ENCODE data around the gene CNDP2.
"Not testable (repeated sequence)": the region's sequence is repeated elsewhere in the genome, so short reads cannot be mapped to it uniquely, and the experiment has no call there.

Gene CNDP2

GRCh38 chr18:74534981-74535649 is 39.0 kb downstream of the CNDP2 start:
- DNase-seq (ENCODE audit: low read depth in 2 of 2): no peak

- DNase-seq (ENCODE audit: low read depth in 2 of 2): no peak
Observed at GRCh38 chr18:74539289-74539688, 43.1 kb downstream of the CNDP2 start.

- no peak for DNase-seq (ENCODE audit: low read depth in 2 of 2)
Observed at GRCh38 chr18:74540652-74541421, 44.7 kb downstream of the CNDP2 start.

GRCh38 chr18:74541703-74542555 is 45.8 kb downstream of the CNDP2 start:
- no peak for DNase-seq (ENCODE audit: low read depth in 2 of 2)

- no peak for DNase-seq (ENCODE audit: low read depth in 2 of 2)
Observed at GRCh38 chr18:74544898-74545297, 48.7 kb downstream of the CNDP2 start.

GRCh38 chr18:74546007-74546406 is 49.8 kb downstream of the CNDP2 start:
- DNase-seq (ENCODE audit: low read depth in 2 of 2): no peak

- no peak for DNase-seq (ENCODE audit: low read depth in 2 of 2)
Observed at GRCh38 chr18:74546751-74547530, 50.8 kb downstream of the CNDP2 start.

GRCh38 chr18:74547860-74548259 is 51.7 kb downstream of the CNDP2 start:
- no peak for DNase-seq (ENCODE audit: low read depth in 2 of 2)

GRCh38 chr18:74549591-74550104 is 53.5 kb downstream of the CNDP2 start:
- DNase-seq (ENCODE audit: low read depth in 2 of 2): no peak

GRCh38 chr18:74550886-74551285 is 54.7 kb downstream of the CNDP2 start:
- DNase-seq (ENCODE audit: low read depth in 2 of 2): no peak

- no peak for DNase-seq (ENCODE audit: low read depth in 2 of 2)
Observed at GRCh38 chr18:74551452-74551851, 55.3 kb downstream of the CNDP2 start.

GRCh38 chr18:74551936-74552555 is 55.9 kb downstream of the CNDP2 start:
- peak; percentile 50 to 55 for DNase-seq (ENCODE audit: low read depth in 2 of 2)

- DNase-seq (ENCODE audit: low read depth in 2 of 2): no peak
Observed at GRCh38 chr18:74556126-74556525, 60.0 kb downstream of the CNDP2 start.

GRCh38 chr18:74558096-74558495 is 61.9 kb downstream of the CNDP2 start:
- DNase-seq (ENCODE audit: low read depth in 2 of 2): no peak

GRCh38 chr18:74562131-74562730 is 66.1 kb downstream of the CNDP2 start:
- DNase-seq (ENCODE audit: low read depth in 2 of 2): no peak

GRCh38 chr18:74562775-74563174 is 66.6 kb downstream of the CNDP2 start:
- no peak for DNase-seq (ENCODE audit: low read depth in 2 of 2)

- no peak for DNase-seq (ENCODE audit: low read depth in 2 of 2)
Observed at GRCh38 chr18:74563999-74564398, 67.8 kb downstream of the CNDP2 start.

- not testable (repeated sequence) for DNase-seq (ENCODE audit: low read depth in 2 of 2)
Observed at GRCh38 chr18:74565164-74565563, 69.0 kb downstream of the CNDP2 start.

GRCh38 chr18:74565993-74566392 is 69.8 kb downstream of the CNDP2 start:
- DNase-seq (ENCODE audit: low read depth in 2 of 2): not testable (repeated sequence)

GRCh38 chr18:74567822-74568221 is 71.7 kb downstream of the CNDP2 start:
- no peak for DNase-seq (ENCODE audit: low read depth in 2 of 2)

Measured in stimulated activated CD8-positive, alpha-beta memory T cell treated with anti-CD3 and anti-CD28 coated beads, Interleukin-15, amount 100 ng/mL, for 48 hours (primary cell).